WTC11 (cell line): ENCODE data around the gene NETO2. TPM values are rescaled to one million over a fixed set of nuclear protein-coding genes. Genes with fewer than 3 reads are reported as not detected.

Experiments
- ATAC-seq: fragments of 200-7000 bp; cut with Tn5 transposase; 2 replicates; pipeline ENCODE4 v1.10.0; 2021; ENCODE audit warnings: mild to moderate bottlenecking, moderate library complexity
- CTCF ChIA-PET: fragments of 300-600 bp; sonication (Branson Sonifier 250); formaldehyde crosslinking; loops from one replicate; lab custom pipeline; 2021; ENCODE audit warnings: antibody characterized with exemption; lab: Charles Lee
- POLR2A ChIA-PET: fragments of 350-600 bp; sonication (Branson Sonifier 250); formaldehyde crosslinking; loops from one replicate; lab custom pipeline; 2021; ENCODE audit warnings: antibody characterized with exemption; lab: Charles Lee
- DNase-seq: peaks from one replicate; pipeline ENCODE4 v3.0.0; 2021; ENCODE audit warnings: low spot score
- H3K27ac Mint-ChIP-seq: 2 replicates; pipeline ENCODE4 v1.8.0; 2021; ENCODE audit warnings: mixed read lengths
- H3K27me3 Mint-ChIP-seq: 2 replicates; pipeline ENCODE4 v1.8.0; 2021; ENCODE audit warnings: low read depth, mild to moderate bottlenecking, moderate library complexity, mixed read lengths
- H3K36me3 Mint-ChIP-seq: 2 replicates; pipeline ENCODE4 v1.8.0; 2021; ENCODE audit warnings: mixed read lengths
- H3K4me1 Mint-ChIP-seq: 2 replicates; pipeline ENCODE4 v1.8.0; 2022; ENCODE audit warnings: mixed read lengths
- H3K4me3 Mint-ChIP-seq: 2 replicates; pipeline ENCODE4 v1.8.0; 2021; ENCODE audit warnings: mild to moderate bottlenecking, moderate library complexity, mixed read lengths
- H3K9me3 Mint-ChIP-seq: 2 replicates; pipeline ENCODE4 v1.8.0; 2021; ENCODE audit warnings: mixed read lengths
- ATF3 ChIP-seq: sonication (generic); formaldehyde crosslinking; conservative IDR thresholded peaks from 2 replicates; pipeline ENCODE4 v1.8.1; 2022; ENCODE audit warnings: mild to moderate bottlenecking, missing genetic modification reagents
- ATF6 ChIP-seq: sonication (generic); formaldehyde crosslinking; IDR thresholded peaks from 2 replicates; pipeline ENCODE4 v1.8.1; 2023; ENCODE audit warnings: mild to moderate bottlenecking, missing genetic modification reagents
- CBFB ChIP-seq: sonication (generic); formaldehyde crosslinking; IDR thresholded peaks from 2 replicates; pipeline ENCODE4 v1.8.1; 2022; ENCODE audit warnings: mild to moderate bottlenecking, low read depth, missing genetic modification reagents
- CREM ChIP-seq: sonication (generic); formaldehyde crosslinking; IDR thresholded peaks from 2 replicates; pipeline ENCODE4 v1.8.1; 2022; ENCODE audit warnings: mild to moderate bottlenecking, missing genetic modification reagents, moderate library complexity
- CTCF ChIP-seq: fragments of 200-600 bp; IDR thresholded peaks from 2 replicates; pipeline ENCODE4 v1.8.0; 2022; ENCODE audit warnings: antibody characterized with exemption
- E2F1 ChIP-seq: sonication (generic); formaldehyde crosslinking; IDR thresholded peaks from 2 replicates; pipeline ENCODE4 v1.8.0; 2022; ENCODE audit warnings: mild to moderate bottlenecking, missing genetic modification reagents
- E2F5 ChIP-seq: sonication (generic); formaldehyde crosslinking; IDR thresholded peaks from 2 replicates; pipeline ENCODE4 v1.8.1; 2022; ENCODE audit warnings: mild to moderate bottlenecking, moderate library complexity, missing genetic modification reagents
- ELF4 ChIP-seq: sonication (generic); formaldehyde crosslinking; IDR thresholded peaks from 2 replicates; pipeline ENCODE4 v1.8.1; 2022; ENCODE audit warnings: low read depth, mild to moderate bottlenecking, moderate library complexity, missing genetic modification reagents
- EMX1 ChIP-seq: fragments of 250-450 bp; sonication (Bioruptor Pico); IDR thresholded peaks from 2 replicates; pipeline ENCODE4 v1.8.0; 2021; ENCODE audit warnings: mild to moderate bottlenecking
- ETV6 ChIP-seq: sonication (generic); formaldehyde crosslinking; IDR thresholded peaks from 2 replicates; pipeline ENCODE4 v1.8.1; 2022; ENCODE audit warnings: mild to moderate bottlenecking, missing genetic modification reagents
- FOXP1 ChIP-seq: sonication (generic); formaldehyde crosslinking; IDR thresholded peaks from 2 replicates; pipeline ENCODE4 v1.8.0; 2022; ENCODE audit warnings: missing genetic modification reagents, mild to moderate bottlenecking, moderate library complexity, borderline replicate concordance
- GRHL2 ChIP-seq: fragments of 250-450 bp; sonication (Bioruptor Pico); IDR thresholded peaks from 2 replicates; pipeline ENCODE4 v1.8.0; 2022; ENCODE audit warnings: mild to moderate bottlenecking, moderate library complexity; ENCODE audit not compliant: insufficient replicate concordance, severe bottlenecking
- JAZF1 ChIP-seq: fragments of 250-450 bp; sonication (Bioruptor Pico); IDR thresholded peaks from 2 replicates; pipeline ENCODE4 v1.9.0; 2021; ENCODE audit warnings: moderate library complexity, mild to moderate bottlenecking, inconsistent platforms
- NR2C2 ChIP-seq: sonication (generic); formaldehyde crosslinking; IDR thresholded peaks from 2 replicates; pipeline ENCODE4 v1.8.0; 2022; ENCODE audit warnings: mild to moderate bottlenecking, missing genetic modification reagents
- RORB ChIP-seq: fragments of 250-450 bp; sonication (Bioruptor Pico); IDR thresholded peaks from 2 replicates; pipeline ENCODE4 v1.9.0; 2021; ENCODE audit warnings: mild to moderate bottlenecking
- TCF7 ChIP-seq: sonication (generic); formaldehyde crosslinking; IDR thresholded peaks from 2 replicates; pipeline ENCODE4 v1.8.0; 2022; ENCODE audit warnings: mild to moderate bottlenecking, low read depth, missing genetic modification reagents, moderate library complexity
- TP53 ChIP-seq: sonication (generic); formaldehyde crosslinking; IDR thresholded peaks from 2 replicates; pipeline ENCODE4 v1.8.1; 2023; ENCODE audit warnings: mild to moderate bottlenecking, missing genetic modification reagents
- ZNF121 ChIP-seq: sonication (generic); formaldehyde crosslinking; IDR thresholded peaks from 2 replicates; pipeline ENCODE4 v1.8.0; 2023; ENCODE audit warnings: missing genetic modification reagents
- ZNF281 ChIP-seq: sonication (generic); formaldehyde crosslinking; IDR thresholded peaks from 2 replicates; pipeline ENCODE4 v1.8.0; 2023; ENCODE audit warnings: mild to moderate bottlenecking, missing genetic modification reagents
- ZNF396 ChIP-seq: fragments of 250-450 bp; sonication (Bioruptor Pico); IDR thresholded peaks from 2 replicates; pipeline ENCODE4 v1.8.0; 2021; ENCODE audit warnings: mild to moderate bottlenecking, moderate library complexity, borderline replicate concordance
- ZNF532 ChIP-seq: fragments of 250-450 bp; sonication (Bioruptor Pico); IDR thresholded peaks from 2 replicates; pipeline ENCODE4 v1.9.0; 2021; ENCODE audit warnings: mild to moderate bottlenecking, borderline replicate concordance
- ZNF671 ChIP-seq: fragments of 250-450 bp; sonication (Bioruptor Pico); IDR thresholded peaks from 2 replicates; pipeline ENCODE4 v1.8.0; 2021; ENCODE audit warnings: mild to moderate bottlenecking
- total RNA-seq: library from RNA; stranded (reverse); gene quantifications from 3 replicates; pipeline ENCODE4 v1.2.3, GENCODE V29; 2021

NETO2 gene
- total RNA-seq, 1 experiment from 2014 or later, result 21.8 TPM

DNA sequence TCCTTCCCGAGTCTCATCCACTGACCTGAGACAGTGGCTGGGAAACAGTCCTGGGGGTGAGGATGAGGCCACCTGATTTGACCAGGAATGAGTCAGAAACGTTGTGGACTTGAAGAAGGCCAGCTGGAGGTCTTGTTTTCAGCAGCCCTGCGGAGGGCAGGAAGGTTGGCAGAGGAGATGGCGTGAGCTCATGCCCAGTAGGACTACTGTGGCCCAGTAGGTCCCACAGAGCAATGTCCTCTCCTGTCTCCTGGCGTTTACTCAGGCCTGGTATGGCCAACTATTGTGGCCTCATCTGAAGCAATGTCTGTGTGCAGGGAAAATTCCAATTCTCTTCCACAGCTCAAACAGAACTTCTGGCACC is 86.1 kb downstream of the NETO2 start:
- DNase-seq (no peak), ATAC-seq (no peak)
- Mint-ChIP-seq H3K4me3 (no peak overlapping the region), H3K9me3 (peaks cover 2% of the 10 kb centered on the region), H3K36me3 (no peaks in the 10 kb centered on the region), H3K27ac (no peak overlapping the region), H3K4me1 (no peaks in the 10 kb centered on the region), H3K27me3 (no peaks in the 10 kb centered on the region)
- no peak for TF ChIP-seq ATF3
- TF ChIP-seq CBFB, result no peak
- no peak for TF ChIP-seq E2F5 (CRISPR knock-in tag)
- TF ChIP-seq ZNF281 (CRISPR knock-in tag), result no peak
- no peak for TF ChIP-seq ZNF121
- TF ChIP-seq TCF7 (CRISPR knock-in tag), result no peak
- no peak for TF ChIP-seq ZNF671
- TF ChIP-seq TP53, result no peak
- TF ChIP-seq CTCF, result no peak
- no peak for TF ChIP-seq ZNF396 (CRISPR knock-in tag)
- TF ChIP-seq FOXP1 (CRISPR knock-in tag), result no peak
- TF ChIP-seq NR2C2 (CRISPR knock-in tag), result no peak
- no peak for TF ChIP-seq ETV6 (CRISPR knock-in tag)
- no peak for TF ChIP-seq E2F1 (CRISPR knock-in tag)
- CTCF ChIA-PET, result interaction anchor here (1.3 to 2.9 kb wide), 2 partner anchors 20 to 84 kb away, joined by 3 to 17 read pairs; no protein-coding TSS in a partner anchor
- POLR2A ChIA-PET, result no interaction called here

DNA sequence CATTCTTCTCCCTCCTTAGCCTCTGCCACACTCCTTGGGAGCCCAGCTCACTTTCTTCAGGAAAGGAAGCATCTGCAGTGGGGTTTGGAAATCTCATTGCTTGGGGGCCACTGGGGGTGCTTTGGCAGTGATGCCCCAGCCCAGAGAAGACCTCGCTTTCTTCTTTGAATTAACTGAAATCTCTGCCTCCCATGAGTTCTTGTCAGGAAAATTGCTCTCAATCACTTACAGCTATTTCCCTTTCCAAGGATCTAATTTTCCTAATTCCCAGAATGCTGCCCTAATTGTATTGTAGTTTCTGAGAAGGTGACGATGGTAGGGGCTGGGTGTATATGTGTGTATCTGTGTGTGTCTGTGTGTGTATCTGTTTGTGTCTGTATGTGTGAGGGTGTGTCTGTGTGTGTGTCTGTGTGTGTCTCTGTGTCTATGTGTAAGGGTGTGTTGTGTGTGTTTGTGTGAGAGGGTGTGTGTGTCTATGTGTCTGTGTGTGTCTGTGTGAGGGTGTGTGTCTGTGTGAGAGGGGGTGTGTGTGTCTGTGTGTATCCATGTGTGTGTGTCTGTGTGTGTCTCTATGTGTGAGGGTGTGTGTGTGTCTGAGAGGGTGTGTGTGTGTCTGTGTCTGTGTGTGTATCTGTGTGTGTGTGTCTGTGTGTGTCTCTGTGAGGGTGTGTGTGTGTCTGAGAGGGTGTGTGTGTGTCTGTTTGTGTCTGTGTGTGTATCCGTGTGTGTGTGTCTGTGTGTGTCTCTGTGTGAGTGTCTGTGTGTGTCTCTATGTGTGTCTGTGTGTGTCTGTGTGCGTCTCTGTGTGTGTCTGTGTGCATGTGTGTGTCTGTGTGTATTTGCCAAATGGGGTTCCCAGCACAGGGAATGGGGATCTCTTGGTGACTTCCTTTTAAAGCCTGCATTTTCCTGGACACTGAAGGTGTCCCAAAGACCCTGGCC is 86.8 kb downstream of the NETO2 start:
- H3K4me1 Mint-ChIP-seq, result no peaks in the 10 kb centered on the region
- H3K9me3 Mint-ChIP-seq, result no peaks in the 10 kb centered on the region
- DNase-seq (no peak), ATAC-seq (no peak)
- CTCF ChIA-PET, result interaction anchor here (1.2 to 2.9 kb wide), 2 partner anchors 19 to 127 kb away, joined by 4 to 17 read pairs; no protein-coding TSS in a partner anchor
- H3K36me3 Mint-ChIP-seq, result no peaks in the 10 kb centered on the region
- H3K27me3 Mint-ChIP-seq, result no peaks in the 10 kb centered on the region
- no peak overlapping the region for H3K27ac Mint-ChIP-seq
- POLR2A ChIA-PET, result no interaction called here
- no peak overlapping the region for H3K4me3 Mint-ChIP-seq
- no peak for TF ChIP-seq ELF4 (CRISPR knock-in tag)
- no peak for TF ChIP-seq GRHL2
- no peak for TF ChIP-seq ATF6 (CRISPR knock-in tag)
- TF ChIP-seq JAZF1, result no peak
- TF ChIP-seq CREM (CRISPR knock-in tag), result no peak
- no peak for TF ChIP-seq ZNF532 (CRISPR knock-in tag)
- TF ChIP-seq RORB (CRISPR knock-in tag), result no peak
- TF ChIP-seq EMX1, result no peak
